ENCODE results near the gene SCGB1D2.
A peak's percentile ranks its signal among the peaks of the same experiment; 100 is the strongest.

SCGB1D2 gene

DNA sequence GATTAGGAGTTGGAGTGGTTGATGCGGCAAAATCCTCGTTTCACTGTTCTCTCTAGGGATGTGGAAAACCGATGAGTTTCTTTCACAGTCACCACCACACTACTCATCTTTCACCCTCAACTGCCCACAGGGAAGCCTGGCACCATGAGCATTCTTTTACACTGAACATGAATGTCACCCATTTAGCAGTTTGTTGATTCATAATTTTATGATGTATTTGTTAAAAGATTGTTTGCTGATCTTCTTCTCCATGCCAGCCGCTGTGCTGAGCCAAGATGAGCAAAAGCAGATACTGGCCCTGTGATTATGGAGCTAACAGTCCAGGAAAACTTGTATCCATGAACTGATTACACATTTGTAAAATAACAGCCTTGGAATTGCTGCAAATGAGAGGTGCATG, 3.9 kb upstream of the SCGB1D2 start:
- no peak for DNase-seq (ENCODE audit: low spot score)
- TF ChIP-seq, protein P1, sequence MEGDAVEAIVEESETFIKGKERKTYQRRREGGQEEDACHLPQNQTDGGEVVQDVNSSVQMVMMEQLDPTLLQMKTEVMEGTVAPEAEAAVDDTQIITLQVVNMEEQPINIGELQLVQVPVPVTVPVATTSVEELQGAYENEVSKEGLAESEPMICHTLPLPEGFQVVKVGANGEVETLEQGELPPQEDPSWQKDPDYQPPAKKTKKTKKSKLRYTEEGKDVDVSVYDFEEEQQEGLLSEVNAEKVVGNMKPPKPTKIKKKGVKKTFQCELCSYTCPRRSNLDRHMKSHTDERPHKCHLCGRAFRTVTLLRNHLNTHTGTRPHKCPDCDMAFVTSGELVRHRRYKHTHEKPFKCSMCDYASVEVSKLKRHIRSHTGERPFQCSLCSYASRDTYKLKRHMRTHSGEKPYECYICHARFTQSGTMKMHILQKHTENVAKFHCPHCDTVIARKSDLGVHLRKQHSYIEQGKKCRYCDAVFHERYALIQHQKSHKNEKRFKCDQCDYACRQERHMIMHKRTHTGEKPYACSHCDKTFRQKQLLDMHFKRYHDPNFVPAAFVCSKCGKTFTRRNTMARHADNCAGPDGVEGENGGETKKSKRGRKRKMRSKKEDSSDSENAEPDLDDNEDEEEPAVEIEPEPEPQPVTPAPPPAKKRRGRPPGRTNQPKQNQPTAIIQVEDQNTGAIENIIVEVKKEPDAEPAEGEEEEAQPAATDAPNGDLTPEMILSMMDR (IDR thresholded peaks at IDR 0.05; ENCODE audit: extremely low read depth, missing control alignments) = no peak

DNA sequence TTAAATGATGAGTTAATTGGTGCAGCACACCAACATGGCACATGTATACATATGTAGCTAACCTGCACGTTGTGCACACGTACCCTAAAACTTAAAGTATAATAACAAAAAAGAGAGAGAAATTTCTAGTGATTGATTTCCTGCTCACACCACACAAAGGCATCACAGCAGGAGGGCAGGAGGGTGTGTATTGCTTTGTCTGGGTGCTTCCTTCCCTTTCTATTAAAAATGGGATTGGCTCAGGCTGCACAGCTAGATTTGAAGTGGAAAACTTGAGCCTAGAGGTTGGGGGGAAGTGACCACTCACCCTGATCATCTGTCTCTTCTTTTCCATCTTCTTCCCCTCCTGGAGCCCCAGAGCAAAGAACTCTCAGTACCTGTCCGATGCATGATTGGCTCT, 944 bp upstream of the SCGB1D2 start:
- no peak for DNase-seq (ENCODE audit: low spot score)
- TF ChIP-seq, protein P1 (IDR thresholded peaks at IDR 0.05; ENCODE audit: extremely low read depth, missing control alignments) = no peak

DNA sequence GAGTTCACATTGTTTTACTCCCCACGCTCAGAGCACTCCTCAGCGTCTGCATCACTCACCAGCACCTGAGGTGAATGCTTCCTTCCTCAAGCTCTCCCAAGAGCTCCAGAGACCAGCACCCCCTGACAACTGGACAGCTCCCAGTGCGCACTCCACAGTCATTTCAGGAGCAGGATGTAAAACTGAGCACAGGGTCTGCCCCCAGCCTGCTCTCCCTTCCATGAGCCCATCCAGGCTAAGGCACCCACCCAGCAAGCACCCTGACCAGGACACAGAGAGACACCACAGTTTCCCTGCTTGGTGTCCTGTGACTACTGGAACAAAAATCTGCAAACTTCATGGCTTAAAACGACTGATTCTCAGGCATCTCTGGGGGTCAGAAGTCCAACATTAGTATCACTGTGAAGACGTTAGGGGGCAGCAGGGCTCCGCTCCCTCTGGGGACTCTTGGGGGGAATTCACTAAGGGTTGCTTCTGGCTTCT, 3.3 kb downstream of the SCGB1D2 start:
- TF ChIP-seq, protein P1 (IDR thresholded peaks at IDR 0.05; ENCODE audit: extremely low read depth, missing control alignments) = peak; percentile 2
- DNase-seq (ENCODE audit: low spot score) = peak; percentile 36

DNA sequence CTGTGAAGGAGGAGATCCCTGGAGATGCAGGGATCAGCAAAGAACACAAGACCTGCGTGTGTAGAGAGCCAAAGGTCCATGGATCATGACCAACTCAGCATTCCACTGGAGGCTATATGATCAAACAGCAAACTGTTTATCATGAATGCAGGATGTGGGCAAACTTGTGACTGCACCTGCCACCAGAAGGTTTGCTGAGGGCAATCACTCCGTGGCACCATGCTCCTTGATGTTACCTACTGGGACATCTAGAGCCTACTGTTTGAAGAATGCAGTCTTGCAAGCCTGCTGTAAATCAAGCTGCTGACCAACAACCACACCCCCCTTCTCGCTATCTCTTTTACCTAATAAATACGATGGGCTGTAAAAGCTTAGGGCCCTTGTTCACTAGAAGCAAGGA, 9.7 kb downstream of the SCGB1D2 start:
- DNase-seq (ENCODE audit: low spot score) = no peak

DNA sequence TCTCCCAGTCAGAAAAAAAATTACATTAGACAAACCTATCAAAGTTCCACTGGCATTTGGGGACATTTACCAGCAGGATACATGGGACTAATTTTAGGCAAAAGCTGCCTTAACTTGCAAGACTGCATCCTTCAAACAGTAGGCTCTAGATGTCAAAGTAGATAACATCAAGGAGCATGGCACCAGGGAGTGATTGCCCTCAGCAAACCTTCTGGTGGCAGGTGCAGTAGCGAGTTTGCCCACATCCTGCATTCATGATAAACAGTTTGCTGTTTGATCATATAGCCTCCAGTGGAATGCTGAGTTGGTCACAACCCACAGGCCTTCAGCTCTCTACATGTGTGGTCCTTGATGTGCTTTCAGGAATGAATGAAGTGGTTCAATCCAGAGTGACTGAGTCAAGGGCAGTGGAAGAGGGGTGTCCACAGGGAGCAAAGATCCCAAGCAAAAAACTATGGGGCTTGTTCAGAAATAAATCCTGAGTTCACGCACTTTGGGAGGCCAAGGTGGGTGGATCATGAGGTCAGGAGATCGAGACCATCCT, 12.0 kb downstream of the SCGB1D2 start:
- no peak for DNase-seq (ENCODE audit: low spot score)

More for the DNA sequence above, 9.7 kb downstream of the SCGB1D2 start:
- TF ChIP-seq, protein P1 (IDR thresholded peaks at IDR 0.05; ENCODE audit: extremely low read depth, missing control alignments) = no peak

DNA sequence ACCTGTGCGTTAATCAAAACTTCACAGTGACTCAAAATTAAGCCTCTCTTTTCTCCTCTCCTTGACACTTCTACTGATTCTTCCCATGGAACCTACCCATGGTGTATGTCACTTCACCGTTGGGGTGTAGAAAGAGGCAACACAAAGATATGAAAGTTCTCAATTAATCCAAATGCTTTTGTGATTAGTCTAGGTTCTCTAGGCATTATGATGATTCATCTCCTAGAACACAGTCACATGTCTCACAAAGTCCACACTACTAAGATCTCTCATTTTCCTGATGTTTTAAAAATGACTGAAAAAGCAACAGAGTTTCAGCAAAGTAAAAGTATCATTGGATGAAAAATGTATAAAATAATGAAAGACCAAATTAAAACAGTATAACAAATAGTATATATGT, 14.2 kb downstream of the SCGB1D2 start:
- TF ChIP-seq, protein P1 (IDR thresholded peaks at IDR 0.05; ENCODE audit: extremely low read depth, missing control alignments) = no peak
- DNase-seq (ENCODE audit: low spot score) = no peak

More for the DNA sequence above, 12.0 kb downstream of the SCGB1D2 start:
- TF ChIP-seq, protein P1 (IDR thresholded peaks at IDR 0.05; ENCODE audit: extremely low read depth, missing control alignments) = no peak

DNA sequence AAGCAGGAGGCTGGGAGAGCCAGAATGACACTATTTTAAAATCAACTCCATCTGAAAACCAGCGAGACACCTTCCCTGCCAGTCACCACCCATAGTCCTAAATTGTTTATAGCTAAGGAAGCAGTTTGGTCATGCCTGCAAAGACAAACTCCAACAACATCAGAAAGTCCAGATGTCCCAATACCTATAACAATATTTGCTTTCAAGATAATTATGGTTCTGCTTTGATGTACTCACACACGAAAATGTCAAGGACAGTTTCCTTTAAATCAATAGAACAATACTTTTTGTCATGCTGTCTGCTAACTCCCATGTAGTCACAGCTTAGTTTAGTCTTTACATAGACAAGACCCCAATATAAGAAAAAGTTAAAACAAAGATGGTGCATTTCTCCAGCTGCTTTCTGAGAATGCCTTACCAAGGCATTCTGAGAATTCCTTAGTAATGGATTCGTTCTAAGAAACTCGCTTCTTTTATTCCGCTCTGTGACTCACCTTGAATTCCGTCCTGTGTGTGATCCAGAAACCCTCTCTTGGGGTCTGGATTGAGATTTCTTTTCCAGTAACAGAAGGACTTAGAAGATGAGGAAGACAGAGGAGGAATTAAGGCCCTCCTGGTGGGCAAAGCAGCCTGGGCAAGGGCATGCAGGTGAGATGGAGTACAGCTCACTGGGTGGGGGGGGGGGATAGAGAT, 18.4 kb downstream of the SCGB1D2 start:
- no peak for DNase-seq (ENCODE audit: low spot score)

More for the DNA sequence above, 18.4 kb downstream of the SCGB1D2 start:
- TF ChIP-seq, protein P1 (IDR thresholded peaks at IDR 0.05; ENCODE audit: extremely low read depth, missing control alignments) = no peak
